ENCODE measurements around the gene PDE2A.

The PDE2A gene

DNA sequence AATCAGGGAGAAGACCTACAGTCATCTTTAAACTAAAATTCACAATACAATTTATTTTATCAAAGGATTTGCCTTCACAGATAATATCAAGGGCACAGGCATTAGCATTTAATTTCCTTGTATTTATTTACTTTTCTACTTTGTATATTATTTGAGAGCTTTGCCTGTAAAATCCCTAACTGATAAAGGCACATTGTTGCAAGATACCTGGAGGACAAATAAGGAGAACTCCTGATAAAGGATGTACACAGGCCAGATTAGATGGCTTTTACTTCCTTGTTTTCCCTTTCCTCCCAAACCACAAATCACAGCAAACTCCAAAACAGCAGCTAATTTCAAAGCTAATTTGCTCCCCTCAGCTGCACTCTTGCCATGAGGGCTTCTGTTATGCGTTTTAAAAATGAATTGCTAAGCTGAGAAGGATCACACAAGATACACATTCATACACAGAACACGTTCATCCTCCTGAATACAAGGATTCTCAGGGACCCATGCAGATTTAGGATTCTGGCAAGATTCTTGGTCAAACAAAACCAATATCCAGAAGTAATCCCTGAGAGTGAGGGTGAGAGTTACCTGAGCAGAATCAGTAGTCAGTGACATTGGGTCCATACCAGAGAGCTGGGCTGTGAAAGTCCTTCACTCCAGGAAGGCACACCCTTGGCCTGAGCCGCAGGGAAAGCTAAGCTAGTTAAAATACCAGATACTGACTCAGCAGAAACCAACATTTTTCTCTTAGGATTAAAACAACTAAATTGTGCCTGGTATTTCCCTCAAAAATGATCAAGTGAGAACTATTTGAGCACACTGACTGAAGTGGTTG, 139.6 kb downstream of the PDE2A start:
- Mint-ChIP-seq H3K4me1 (peaks cover 8% of the 10 kb centered on the region), H3K27me3 (ENCODE audit: low read depth) (peaks cover 26% of the 10 kb centered on the region), H3K36me3 (ENCODE audit: low read depth) (no peaks in the 10 kb centered on the region), H3K9me3 (no peaks in the 10 kb centered on the region), H3K4me3 (no peak overlapping the region), H3K27ac (peak overlapping the region in 1 of 3 experiments; percentile 21)
- TF ChIP-seq, protein P1, sequence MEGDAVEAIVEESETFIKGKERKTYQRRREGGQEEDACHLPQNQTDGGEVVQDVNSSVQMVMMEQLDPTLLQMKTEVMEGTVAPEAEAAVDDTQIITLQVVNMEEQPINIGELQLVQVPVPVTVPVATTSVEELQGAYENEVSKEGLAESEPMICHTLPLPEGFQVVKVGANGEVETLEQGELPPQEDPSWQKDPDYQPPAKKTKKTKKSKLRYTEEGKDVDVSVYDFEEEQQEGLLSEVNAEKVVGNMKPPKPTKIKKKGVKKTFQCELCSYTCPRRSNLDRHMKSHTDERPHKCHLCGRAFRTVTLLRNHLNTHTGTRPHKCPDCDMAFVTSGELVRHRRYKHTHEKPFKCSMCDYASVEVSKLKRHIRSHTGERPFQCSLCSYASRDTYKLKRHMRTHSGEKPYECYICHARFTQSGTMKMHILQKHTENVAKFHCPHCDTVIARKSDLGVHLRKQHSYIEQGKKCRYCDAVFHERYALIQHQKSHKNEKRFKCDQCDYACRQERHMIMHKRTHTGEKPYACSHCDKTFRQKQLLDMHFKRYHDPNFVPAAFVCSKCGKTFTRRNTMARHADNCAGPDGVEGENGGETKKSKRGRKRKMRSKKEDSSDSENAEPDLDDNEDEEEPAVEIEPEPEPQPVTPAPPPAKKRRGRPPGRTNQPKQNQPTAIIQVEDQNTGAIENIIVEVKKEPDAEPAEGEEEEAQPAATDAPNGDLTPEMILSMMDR (IDR thresholded peaks at IDR 0.05; ENCODE audit: unreplicated experiment in 3 of 3) = no peak

DNA sequence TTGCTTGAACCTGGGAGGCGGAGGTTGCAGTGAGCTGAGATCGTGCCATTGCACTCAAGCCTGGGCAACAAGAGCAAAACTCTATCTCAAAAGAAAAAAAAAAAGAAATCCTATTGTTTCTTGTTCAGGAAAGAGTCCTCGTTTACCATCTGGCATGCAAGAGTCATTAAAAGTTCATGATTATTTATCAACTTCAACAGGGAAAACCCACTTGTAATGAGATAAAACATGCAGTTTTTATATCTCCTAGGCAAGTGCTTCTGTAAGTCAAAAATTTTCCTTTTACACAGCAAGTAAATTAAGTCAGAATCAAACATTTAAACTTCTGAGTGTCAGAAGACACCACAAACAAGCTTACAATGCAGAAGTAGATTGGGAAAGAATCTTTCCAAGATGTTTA, 145.2 kb downstream of the PDE2A start:
- TF ChIP-seq, protein P1 (IDR thresholded peaks at IDR 0.05; ENCODE audit: unreplicated experiment in 3 of 3) = no peak
- no peak overlapping the region for H3K4me3 Mint-ChIP-seq
- H3K27me3 Mint-ChIP-seq (ENCODE audit: low read depth) = peaks cover 5% of the 10 kb centered on the region
- H3K4me1 Mint-ChIP-seq = no peaks in the 10 kb centered on the region
- no peaks in the 10 kb centered on the region for H3K9me3 Mint-ChIP-seq
- H3K36me3 Mint-ChIP-seq (ENCODE audit: low read depth) = no peaks in the 10 kb centered on the region
- H3K27ac Mint-ChIP-seq = no peak overlapping the region

GRCh38 chr11:72528121-72528520, 146.1 kb downstream of the PDE2A start:
- Mint-ChIP-seq H3K4me1 (no peaks in the 10 kb centered on the region), H3K27me3 (ENCODE audit: low read depth) (peaks cover 8% of the 10 kb centered on the region), H3K27ac (no peak overlapping the region), H3K9me3 (no peaks in the 10 kb centered on the region), H3K4me3 (no peak overlapping the region), H3K36me3 (ENCODE audit: low read depth) (no peaks in the 10 kb centered on the region)
- TF ChIP-seq, protein P1 (IDR thresholded peaks at IDR 0.05; ENCODE audit: unreplicated experiment in 3 of 3) = no peak
